Right forelimb (tissue), 1 donor: ENCODE results near the gene LRTM1.

Experiments
- DNase-seq: peaks from one replicate; pipeline ENCODE4 v3.0.0-alpha.2; 2018

The LRTM1 gene

GRCh38 chr3:54939557-54940300, 11.9 kb upstream of the LRTM1 start:
- DNase-seq = no peak

GRCh38 chr3:54936561-54936960, 8.7 kb upstream of the LRTM1 start:
- DNase-seq = no peak

GRCh38 chr3:54935869-54936268, 8.0 kb upstream of the LRTM1 start:
- DNase-seq = no peak

- peak; percentile 63 for DNase-seq
Measured at GRCh38 chr3:54932606-54933005, 4.7 kb upstream of the LRTM1 start.

GRCh38 chr3:54931182-54931581, 3.3 kb upstream of the LRTM1 start:
- DNase-seq = no peak

- no peak for DNase-seq
Measured at GRCh38 chr3:54918516-54918915, 9.3 kb downstream of the LRTM1 start.

- DNase-seq = no peak
Measured at GRCh38 chr3:54917862-54918261, 10.0 kb downstream of the LRTM1 start.

- DNase-seq = no peak
Measured at GRCh38 chr3:54917174-54917573, 10.7 kb downstream of the LRTM1 start.

GRCh38 chr3:54916732-54917131, 11.1 kb downstream of the LRTM1 start:
- DNase-seq = no peak

- DNase-seq = no peak
Measured at GRCh38 chr3:54915976-54916375, 11.9 kb downstream of the LRTM1 start.

- DNase-seq = no peak
Measured at GRCh38 chr3:54915181-54915580, 12.7 kb downstream of the LRTM1 start.

GRCh38 chr3:54914180-54914579, 13.7 kb downstream of the LRTM1 start:
- DNase-seq = no peak

- no peak for DNase-seq
Measured at GRCh38 chr3:54909191-54909590, 18.7 kb downstream of the LRTM1 start.

- DNase-seq = no peak
Measured at GRCh38 chr3:54906763-54907162, 21.1 kb downstream of the LRTM1 start.

GRCh38 chr3:54905920-54906319, 21.9 kb downstream of the LRTM1 start:
- DNase-seq = no peak

- DNase-seq = no peak
Measured at GRCh38 chr3:54905261-54905888, 22.5 kb downstream of the LRTM1 start.

GRCh38 chr3:54901906-54902685, 25.8 kb downstream of the LRTM1 start:
- DNase-seq = no peak

- DNase-seq = no peak
Measured at GRCh38 chr3:54900838-54901591, 26.8 kb downstream of the LRTM1 start.

GRCh38 chr3:54899273-54899672, 28.6 kb downstream of the LRTM1 start:
- DNase-seq = no peak

GRCh38 chr3:54897028-54897711, 30.7 kb downstream of the LRTM1 start:
- no peak for DNase-seq

GRCh38 chr3:54895613-54896012, 32.2 kb downstream of the LRTM1 start:
- DNase-seq = no peak

GRCh38 chr3:54892168-54892567, 35.7 kb downstream of the LRTM1 start:
- DNase-seq = no peak

GRCh38 chr3:54891540-54891897, 36.3 kb downstream of the LRTM1 start:
- DNase-seq = peak; percentile 76
